EL (cell line): Measurements from ENCODE around the gene DUOXA1.
"Not testable (repeated sequence)": the region's sequence is repeated elsewhere in the genome, so short reads cannot be mapped to it uniquely, and the experiment has no call there.

Experiments used
- DNase-seq: peaks from one replicate; pipeline ENCODE4 v3.0.0-alpha.2; 2016

Gene DUOXA1

DNA sequence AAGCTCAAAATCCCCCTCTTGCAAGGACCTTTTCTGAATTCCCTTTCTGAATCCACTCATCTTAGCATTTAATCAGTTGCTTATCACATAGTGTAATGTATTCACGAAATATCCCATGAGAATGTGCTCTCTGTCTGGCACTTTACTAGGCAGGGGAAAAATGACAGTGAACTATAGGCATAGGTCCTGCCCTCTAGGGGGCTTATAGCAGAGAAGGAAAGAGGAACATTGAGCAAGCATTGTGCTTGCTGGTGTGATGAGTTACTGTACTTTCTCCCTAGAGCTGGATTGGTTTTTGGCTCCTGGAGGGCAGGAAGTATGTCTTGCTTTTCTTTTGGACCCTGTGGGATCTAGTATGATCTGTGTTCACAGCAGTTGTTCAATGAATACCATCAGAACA lies 42.2 kb downstream of the DUOXA1 start:
- no peak for DNase-seq

DNA sequence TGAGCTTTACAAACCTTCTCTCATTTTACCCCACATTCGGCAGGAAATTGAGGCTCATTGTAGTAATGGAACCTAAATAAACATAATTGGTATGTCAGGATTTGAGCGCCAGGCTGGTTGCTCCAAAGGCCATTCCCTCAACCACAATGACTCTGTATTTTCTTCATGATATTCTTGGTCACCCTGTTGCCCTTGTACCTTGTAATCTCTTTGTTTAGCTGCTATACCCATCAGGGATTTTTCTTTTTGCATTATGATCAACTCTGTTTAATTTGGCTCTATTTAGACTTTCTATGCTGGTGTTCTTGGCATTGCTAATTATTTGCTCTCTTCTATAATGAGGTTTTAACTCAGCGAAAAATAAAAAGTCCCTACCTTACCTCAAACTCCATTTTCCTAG lies 45.5 kb downstream of the DUOXA1 start:
- no peak for DNase-seq

DNA sequence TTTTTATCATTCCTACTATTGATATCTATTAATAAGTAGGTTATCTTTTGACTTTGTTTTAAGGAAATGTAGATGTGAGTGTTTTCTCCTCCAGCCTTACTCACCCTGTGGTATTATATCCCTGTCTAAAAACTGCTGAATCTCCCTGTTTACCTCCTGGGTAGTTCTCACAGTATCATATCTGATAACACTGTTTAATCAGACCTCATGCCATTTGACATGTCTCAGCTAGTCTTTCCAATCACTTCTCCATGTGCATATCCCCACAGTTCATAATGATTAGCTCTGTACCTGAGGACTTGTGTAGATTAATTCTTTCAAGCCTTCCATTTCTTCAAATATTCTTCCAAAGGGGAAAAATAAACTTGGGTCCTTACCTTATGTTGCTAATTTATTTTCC lies 46.5 kb downstream of the DUOXA1 start:
- no peak for DNase-seq

DNA sequence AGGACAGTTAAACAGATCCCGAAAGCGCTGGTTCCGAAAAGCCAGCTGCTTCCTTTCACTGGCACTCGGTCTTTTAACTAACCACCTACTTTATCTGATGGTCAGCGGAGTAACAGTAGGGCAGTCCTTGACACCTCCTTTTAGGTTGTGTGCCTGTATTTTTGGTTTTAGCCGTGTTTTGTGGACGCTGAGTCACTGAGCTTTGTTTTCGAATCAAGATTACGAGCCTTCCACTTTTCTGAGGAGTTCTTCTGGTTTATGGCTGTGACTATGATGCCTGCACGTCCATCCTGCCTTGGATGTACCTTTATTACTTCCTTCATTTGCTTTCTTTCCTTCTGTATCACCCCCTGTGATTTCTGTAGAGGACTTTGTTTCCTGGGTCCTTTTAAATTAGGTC lies 47.3 kb downstream of the DUOXA1 start:
- DNase-seq, result not testable (repeated sequence)

DNA sequence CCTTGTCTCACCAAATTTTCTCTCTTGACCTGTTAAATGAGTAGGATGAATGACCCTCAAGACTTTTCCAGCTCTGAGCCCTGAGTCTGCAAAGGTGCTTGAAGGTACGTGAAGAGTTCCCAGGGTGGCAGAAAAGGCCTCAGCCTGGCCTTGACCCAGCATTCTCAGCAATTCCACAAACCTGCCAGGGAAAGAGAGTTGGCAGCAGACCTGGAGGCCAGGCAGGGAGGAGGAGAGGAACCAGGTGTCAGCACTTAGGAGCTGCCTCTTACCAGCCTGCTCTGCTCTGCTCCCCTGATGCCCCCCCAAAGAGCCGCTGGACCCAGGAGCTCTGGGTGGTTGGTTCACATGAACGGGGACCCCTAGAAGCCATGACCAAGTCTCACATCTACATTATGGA lies 49.1 kb downstream of the DUOXA1 start:
- DNase-seq, result not testable (repeated sequence)

DNA sequence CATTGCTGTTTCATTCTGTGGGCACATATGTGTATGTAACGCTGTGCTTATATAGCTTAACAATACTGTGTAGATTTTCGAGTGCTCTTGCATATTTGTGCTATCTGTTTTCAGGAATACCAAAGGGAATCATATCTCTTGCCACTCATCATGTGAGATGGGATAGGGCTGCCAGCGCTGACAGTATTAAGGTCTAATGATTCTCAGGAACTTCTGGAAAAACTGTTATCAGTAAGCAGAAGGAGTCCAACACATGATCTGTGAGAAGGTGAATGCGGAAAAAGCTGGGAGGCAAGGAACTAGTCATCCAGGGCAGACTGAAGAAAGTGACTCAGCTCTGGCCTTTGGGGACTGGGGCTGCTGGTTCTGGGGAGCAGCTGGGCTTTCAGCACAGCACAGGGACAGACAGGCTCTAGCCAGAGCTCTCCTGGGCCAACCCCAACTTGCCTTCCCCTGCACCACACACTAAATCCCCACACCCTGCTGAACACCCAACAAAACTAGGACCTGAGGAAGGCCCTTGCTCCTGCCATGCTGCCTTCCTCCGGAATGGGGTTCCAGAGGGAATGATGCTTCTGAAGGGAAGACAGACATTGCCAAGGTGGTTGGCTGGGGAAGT lies 49.9 kb downstream of the DUOXA1 start:
- not testable (repeated sequence) for DNase-seq

DNA sequence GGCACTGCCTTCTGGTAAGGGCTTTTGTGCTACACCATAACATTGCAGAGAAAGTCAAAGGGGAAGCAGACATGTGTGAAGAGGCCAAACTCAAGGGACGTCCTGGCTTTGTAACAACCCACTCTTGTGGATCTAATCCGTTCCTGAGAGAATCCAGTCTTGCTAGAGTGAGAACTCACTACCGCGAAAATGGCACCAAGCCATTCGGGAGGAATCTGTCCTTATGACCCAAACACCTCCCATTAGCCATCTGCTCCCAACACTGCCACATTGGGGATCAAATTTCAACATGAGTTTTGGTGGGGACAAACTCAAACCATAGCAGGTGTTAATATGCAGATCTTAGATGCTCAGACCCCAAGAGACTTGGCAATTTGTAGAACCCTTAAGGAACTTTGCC lies 50.5 kb downstream of the DUOXA1 start:
- DNase-seq, result not testable (repeated sequence)

DNA sequence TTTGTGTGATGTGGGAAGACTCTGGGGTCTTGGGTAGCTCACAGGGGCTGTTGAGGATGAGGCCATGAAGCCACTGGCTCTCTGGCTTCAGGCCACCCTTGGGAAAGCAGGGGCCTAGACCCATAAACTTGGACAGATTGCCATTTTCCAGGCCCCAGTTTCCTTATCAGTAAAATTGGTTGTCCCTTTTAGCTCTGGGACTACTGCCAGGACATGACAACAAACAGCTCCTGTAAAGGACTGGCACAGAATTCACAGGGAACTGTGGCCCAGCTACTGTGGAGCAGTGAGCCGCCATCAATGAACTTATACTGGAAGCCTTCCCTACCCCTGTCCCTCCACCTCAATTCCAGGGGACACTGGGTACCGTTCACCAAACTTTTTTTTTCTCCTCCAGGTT lies 52.3 kb downstream of the DUOXA1 start:
- DNase-seq, result not testable (repeated sequence)

DNA sequence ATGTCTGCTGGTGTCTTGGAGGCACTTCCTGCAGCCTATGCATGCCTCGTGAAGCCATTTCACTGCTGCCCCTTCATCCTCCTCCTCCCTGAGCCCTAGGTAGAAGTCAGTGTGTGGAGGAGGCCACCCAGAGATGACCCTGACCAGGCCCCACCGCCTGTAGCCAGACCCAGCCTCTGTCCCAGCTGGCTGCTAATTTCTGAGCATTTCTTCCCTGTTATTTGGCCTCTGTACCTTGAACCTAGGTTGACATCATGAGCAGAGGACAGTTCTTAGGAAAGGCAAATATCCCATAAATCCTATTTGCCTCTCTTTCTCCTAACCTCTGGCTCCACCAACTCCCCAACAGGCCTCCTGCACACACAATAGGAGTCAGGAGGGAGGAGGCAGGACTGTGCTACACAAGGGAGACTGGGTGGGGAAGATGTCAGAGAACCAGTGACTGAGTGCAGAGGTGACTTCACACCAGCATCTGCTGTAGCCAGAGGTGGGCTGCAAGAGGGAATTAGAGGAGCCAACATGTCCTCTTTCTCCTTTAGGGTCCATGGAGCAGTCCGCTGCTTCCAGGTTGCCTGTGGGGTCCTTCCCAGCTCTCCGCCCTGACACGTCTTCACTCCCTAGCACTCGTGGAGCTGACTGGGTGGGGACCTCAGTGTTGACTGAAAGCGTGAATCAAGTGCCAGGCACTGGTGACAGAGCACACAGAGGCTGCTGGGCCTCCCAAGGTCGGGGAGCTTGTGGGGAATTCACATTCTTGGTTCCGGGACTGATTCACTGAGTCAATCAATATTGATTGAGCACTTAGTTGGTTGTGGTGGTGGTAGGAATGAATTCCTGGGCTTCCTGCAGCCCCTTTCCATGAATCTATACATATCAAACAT lies 54.0 kb downstream of the DUOXA1 start:
- not testable (repeated sequence) for DNase-seq

DNA sequence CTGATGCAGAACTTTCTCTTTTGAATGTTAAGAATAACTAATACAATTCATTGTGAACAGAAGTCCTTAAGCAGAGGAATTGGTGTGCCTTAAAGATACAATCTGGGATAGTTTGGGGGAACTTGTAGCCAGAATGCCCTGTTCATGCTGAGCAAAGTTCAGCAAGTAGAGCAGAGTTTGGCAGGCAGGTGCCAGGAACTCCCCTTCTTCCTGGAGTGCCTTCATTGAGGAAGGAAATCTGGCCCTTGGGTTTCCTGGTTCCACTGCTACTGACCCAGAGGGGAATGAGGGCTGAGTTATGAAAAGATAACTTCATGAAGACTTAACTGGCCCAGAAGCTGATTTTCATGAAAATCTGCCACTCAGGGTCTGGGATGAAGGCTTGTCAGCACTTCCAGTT lies 56.1 kb downstream of the DUOXA1 start:
- not testable (repeated sequence) for DNase-seq

DNA sequence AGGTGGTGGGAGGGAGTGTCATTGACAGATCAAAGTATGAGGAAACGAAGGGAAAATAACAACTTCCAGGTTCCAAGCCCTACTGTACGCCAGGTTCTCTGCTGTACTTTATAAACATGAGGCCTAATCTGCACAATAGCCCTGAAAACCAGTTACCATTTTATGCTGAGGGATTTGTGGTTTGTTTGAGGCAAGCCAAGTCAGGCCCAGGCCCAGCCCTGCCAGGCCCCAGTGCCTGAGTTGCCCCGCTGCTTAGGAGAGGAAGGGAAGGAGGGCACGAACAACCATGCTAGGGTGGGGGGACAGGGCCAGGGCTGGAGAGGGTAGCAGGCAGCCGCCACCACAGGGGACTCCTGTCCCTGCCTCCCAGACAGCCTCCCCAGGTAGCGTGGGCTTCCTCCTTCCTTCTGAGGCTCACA lies 59.7 kb downstream of the DUOXA1 start:
- not testable (repeated sequence) for DNase-seq
